ENCODE measurements around the gene CA10.

CA10 gene

DNA sequence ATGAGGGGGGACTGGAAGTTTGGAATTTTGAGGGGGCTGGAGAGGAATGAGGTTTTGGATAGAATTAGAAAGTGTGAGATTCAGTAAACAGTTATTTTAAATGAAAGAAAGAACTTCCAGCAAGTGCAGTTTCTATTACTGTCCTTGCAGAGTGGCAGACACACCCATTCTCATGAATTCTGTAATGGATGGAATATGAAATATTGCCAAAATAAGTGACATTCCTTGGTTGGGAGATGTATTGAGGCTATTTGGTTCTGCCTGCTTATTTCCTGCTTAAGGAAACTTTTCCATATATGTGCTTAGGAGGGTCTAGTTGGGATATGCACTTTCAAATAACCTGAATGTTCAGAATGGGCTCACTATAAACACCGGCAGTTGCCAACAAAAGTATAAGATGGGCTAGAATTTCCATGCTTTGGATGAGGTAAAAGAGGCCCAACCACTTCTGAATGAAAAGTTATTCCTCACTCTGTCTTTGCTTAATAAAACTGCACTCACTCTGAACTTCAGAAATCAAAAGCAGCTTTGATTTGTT lies 434.4 kb downstream of the CA10 start:
- DNase-seq (ENCODE audit: low read depth): no peak

DNA sequence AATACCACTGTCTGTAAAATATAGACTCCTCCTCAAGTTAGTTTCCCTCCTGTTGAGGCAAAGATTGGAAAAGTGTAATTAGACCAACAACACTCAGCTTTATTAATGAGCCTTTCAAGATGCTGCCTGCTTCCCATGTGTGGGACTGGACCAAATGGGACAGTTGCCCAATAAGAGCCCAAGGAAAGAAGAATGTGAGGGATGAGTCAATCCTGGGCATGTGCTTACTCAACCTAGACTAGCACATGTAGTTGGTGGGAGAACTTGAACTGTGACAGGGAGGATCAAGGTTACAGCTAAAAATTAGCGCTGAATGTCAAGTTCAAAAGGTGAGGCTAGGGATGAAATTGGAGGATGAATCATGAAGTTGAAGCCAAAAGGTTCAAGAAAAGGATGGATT lies 435.5 kb downstream of the CA10 start:
- DNase-seq (ENCODE audit: low read depth): no peak

- no peak for DNase-seq (ENCODE audit: low read depth)
These were observed 436.8 kb downstream of the CA10 start for GRCh38 chr17:51721730-51722129.

DNA sequence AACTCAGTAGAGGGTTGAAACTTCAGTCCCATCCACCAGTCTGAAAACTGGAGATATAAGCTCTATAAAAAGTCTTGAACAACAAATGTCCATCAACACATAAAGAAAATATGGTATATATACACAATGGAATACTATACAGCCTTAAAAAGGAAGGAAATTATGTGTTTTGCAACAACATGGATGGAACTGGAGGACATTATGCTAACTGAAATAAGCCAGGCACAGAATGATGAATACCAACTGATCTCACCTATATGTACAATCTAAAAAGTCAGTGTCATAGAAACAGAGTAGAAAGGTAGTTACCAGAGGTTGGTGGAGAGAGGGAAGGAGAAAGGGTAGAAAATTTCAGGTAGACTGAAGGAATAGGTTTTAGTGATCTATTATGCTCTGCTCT lies 438.1 kb downstream of the CA10 start:
- no peak for DNase-seq (ENCODE audit: low read depth)

GRCh38 chr17:51718983-51719382 lies 439.5 kb downstream of the CA10 start:
- no peak for DNase-seq (ENCODE audit: low read depth)

DNA sequence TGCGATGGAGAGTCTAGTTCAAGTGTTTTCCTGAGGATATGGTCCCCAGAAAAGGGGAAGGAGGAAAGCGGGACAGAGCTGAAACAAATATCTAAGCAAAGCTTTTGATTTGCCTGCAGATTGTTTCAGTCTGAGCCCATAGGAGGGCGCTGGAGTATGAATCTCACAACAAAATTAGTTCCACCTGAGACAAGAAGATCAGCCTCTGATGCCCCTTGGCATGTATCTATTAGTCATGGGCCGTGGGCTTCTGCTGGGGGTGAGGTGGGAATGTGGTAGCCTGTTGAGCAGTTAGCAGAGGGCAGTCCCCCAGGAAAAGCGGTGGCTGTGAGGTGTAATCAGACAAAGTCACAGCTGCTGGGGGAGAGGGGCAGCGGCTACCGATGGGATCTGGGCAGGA lies 446.9 kb downstream of the CA10 start:
- DNase-seq (ENCODE audit: low read depth): no peak

- no peak for DNase-seq (ENCODE audit: low read depth)
These were observed 447.9 kb downstream of the CA10 start for GRCh38 chr17:51710634-51710979.

DNA sequence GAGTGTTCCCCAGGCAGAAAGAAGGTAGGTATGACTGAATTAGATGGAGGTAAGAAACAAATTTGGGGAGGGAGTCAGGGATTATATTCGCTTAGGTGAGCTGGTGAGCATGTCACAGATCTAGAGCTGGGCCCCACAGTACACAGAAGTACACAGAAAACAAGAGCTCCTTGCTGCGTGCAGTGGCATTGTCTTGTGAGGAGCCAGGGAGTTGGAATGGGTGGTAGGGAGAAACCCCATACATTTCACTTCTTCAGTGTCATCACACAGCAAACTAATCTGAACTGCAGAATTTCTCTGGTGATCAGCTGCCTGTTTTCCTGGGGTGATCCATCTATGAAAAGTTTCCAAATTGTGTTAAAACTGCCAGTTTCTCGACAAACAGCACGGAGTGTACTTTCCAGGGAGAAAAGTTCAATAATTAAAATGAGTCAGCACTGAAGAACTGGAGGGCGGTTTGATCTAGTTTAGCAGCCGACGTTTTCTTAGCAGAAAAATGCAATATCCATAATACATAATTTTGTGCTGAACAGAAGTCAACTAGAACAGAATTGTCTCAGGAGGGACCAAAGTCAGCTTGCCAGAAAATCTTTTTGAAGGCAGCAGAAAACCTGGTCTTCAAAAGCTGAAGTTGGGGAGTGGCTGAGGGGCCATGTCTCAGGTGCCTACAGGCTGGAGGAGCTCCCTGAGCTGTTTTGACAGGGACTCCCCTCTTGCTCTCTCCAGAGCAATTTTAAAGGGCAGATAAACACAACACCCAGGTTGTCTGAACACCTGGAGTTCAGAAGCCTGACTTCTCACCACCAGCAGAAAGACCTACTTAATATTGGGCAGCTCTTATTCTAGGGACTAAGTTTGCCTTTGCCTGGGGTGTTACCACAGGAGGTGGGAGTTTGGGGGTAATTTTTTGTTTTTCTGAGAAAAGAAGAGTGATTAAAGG lies 448.6 kb downstream of the CA10 start:
- DNase-seq (ENCODE audit: low read depth): no peak

DNA sequence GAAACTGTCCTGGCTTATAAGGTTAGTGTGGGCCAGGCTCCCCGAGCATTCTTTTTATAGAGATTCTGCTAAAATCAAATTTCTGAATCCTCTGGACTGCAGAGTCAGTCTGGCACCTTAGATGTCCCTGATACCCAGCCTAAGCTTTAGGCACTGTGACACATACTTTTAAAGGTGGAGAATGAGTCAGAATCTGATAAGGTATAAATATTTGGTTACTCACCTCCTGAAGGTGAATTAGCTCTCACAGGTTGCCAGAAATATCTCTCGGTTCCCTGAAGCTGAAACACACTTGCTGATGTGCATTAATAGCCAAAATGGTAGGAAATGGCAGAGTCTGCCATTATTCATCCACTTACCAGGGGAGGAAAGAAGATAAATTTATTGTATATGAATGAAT lies 451.3 kb downstream of the CA10 start:
- DNase-seq (ENCODE audit: low read depth): no peak

- no peak for DNase-seq (ENCODE audit: low read depth)
These were observed 452.4 kb downstream of the CA10 start for GRCh38 chr17:51706093-51706492.

- DNase-seq (ENCODE audit: low read depth): no peak
These were observed 454.9 kb downstream of the CA10 start for GRCh38 chr17:51703361-51704341.

DNA sequence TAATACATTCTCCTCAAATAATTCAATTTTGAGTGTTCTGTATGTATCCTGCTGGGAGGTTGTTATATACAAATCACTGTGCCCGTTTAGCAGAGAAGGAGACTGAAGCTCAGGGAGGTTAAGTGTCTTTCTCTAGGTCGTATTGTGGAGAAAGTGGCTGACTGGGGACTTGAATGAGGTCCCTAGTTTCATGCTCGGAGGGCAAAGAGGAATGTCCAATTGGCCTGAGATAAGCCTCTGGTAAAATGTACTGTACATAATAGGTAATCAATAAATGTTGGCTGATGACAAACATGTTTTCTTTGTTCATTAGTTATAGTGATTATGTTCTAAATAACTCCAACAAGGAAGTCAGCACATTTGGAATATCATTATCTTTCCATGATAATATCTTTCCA lies 455.6 kb downstream of the CA10 start:
- DNase-seq (ENCODE audit: low read depth): no peak

DNA sequence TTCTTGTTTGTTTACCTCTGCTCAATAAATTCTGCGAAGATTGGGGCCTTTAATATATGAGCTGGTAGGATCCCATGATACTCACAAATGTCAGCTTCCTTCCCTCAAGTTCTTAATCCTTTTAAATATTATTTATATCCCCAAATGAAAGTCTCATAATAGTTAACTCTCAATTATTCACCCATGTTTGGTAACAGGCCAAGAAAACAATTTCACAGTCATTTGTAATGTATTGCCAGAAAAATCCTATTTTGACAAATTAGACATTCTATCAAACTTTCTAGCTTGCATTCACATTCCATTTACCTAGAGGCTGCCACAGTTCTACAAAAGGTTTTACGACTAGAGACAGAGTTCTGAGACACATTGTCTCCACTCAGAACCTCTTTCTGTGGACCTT lies 457.0 kb downstream of the CA10 start:
- DNase-seq (ENCODE audit: low read depth): no peak

GRCh38 chr17:51700011-51700760 lies 458.3 kb downstream of the CA10 start:
- DNase-seq (ENCODE audit: low read depth): no peak

DNA sequence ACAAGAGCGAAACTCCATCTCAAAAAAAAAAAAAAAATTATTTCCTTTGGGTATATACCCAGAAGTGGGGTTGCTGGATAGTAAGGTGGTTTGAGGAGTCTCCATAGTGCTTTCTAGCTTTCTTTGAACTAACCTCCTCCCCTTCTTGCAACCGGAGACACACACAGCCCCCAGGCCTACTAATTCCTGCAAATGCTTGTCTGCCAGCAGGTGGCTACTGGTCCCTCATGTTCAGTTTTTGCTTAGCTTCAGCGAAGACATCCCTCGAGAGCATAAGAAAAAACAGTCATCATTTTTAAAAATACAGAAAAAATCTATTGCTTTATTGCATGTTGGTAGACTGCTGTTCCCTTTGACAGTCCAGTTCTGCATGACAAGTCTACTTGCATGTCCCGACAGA lies 459.2 kb downstream of the CA10 start:
- DNase-seq (ENCODE audit: low read depth): no peak

GRCh38 chr17:51692917-51693316 lies 465.6 kb downstream of the CA10 start:
- no peak for DNase-seq (ENCODE audit: low read depth)

DNA sequence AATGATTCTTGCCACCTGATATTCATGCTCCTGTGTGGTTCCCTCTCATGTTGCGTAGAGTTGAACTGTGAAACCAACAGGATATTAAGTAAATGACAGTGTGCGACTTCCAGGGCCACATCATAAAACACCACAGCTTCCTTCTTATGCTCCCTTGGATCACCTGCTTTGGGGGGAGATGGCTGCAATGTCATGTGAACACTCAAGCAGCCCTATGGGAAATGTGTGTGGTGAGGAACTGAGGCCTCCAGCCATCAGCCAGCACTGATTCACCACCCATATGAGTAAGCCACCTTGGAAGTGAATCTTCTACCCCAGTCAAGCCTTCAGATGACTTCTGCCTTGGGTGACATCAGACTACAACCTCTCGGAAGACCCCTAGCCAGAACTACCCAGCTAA lies 470.6 kb downstream of the CA10 start:
- no peak for DNase-seq (ENCODE audit: low read depth)

DNA sequence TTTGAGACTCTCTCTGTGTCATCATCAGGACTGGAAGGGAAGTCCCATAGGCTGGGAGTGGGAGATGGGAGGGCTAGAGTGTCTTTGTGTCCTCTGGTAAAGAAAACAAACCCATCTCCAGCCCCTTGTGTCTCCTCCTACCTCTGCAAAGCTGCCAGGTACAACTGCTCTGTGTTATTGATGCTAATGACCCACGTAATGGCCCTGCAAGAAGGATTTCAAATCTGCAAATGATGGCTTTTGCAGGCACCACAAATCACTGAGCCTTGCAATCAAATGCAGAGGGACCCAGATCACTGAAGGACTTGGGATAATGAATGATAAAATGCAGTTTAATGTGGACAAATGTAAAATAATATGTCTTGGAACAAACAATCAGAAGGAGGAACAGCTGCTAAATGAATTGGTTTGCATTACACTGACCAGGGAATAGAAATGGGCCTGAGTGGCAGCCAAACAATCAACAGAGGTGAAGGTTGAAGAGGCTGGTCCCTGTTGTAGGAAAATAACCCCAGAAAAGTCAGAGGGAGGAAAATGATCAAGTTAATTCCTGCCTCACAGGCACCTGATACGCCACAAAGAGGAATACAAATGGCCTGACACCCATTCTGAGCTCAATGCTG lies 473.1 kb downstream of the CA10 start:
- no peak for DNase-seq (ENCODE audit: low read depth)

DNA sequence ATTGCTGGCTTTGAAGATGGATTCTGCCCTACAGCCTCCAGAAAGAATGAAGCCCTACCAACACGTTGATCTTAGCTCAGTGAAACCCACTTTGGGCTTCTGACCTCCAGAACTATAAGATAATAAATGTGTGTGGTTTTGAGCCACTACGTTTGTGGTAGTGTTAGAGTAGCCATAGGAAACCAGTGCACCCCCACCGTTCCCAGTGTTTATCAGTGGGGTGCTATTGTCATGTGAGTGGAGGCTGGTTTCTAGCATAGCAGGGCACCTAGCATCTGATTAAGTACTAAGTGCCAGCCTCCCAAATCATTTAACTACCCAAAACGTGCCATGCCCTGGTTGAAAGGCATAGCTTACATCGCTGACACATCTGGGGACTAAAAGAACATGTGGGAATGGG lies 474.3 kb downstream of the CA10 start:
- no peak for DNase-seq (ENCODE audit: low read depth)

DNA sequence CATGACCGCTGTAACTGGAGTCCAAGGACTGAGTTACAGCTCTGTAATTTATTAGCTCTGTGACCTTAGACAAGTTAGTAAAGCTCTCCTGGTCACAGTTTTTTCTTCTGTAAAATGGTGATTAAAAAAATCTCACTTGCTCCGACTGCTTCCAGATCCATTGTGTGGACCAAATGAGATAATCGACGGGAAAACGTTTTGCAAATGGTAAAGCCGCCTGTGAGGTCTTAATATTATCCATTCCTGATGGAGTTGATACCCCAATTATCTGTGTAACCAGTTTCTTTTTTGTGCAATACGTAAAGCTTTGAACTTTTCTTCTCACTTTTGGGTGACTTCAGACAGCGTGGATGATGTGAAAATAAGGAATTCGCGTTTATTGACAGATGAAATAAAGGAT lies 475.2 kb downstream of the CA10 start:
- DNase-seq (ENCODE audit: low read depth): no peak

DNA sequence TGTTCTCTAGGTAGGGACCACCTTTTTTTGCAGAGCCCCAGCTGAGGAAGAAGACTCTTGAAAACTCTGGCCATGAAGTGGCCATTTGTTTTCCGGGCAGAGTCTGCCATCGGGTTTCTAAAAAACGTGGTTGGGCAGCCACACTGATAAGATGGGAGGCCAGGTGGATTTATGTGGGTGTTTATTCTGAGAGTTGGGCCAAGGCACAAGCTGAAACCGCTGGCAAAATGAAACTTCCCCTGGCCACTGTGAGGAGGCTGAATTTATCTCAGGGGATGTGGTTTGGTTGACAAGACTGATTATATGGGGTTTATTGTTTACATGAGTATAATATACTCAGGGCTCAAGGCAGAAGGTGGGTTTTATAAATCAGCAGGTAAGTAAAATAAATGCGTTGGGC lies 476.4 kb downstream of the CA10 start:
- DNase-seq (ENCODE audit: low read depth): no peak

GRCh38 chr17:51677875-51678274 lies 480.6 kb downstream of the CA10 start:
- no peak for DNase-seq (ENCODE audit: low read depth)

All from activated gamma-delta T cell treated with anti-CD3 and anti-CD28 coated beads, Interleukin-2, amount 50 U/mL, for 16 hours (primary cell).